SK-N-SH (cell line): ENCODE data around the gene CETN1. TPM values are rescaled to one million over a fixed set of nuclear protein-coding genes. Genes with fewer than 3 reads are reported as not detected.

Source experiments
- CTCF ChIA-PET: fragments of 300-600, 350-600 bp; formaldehyde crosslinking; extraction: SDS; loops from one replicate; lab custom pipeline; 2021; lab: Yijun Ruan, JAX
- POLR2A ChIA-PET: fragments of 350-600 bp; sonication (Branson Sonifier 250); formaldehyde crosslinking; extraction: SDS; loops from one replicate; lab custom pipeline; 2020; ENCODE audit warnings: antibody characterized with exemption, inconsistent platforms; lab: Yijun Ruan, JAX
- DNase-seq: peaks from one replicate; pipeline ENCODE4 v3.0.0; 2012
- H2AFZ ChIP-seq: fragments of 200-600 bp; sonication (generic); 2 replicates; pipeline ENCODE4 v1.8.1; 2016; ENCODE audit warnings: antibody characterized with exemption, mild to moderate bottlenecking, low read depth
- H3F3A ChIP-seq: fragments of 200-600 bp; sonication (generic); replicated peaks from 2 replicates; pipeline ENCODE3; 2016; ENCODE audit warnings: antibody characterized with exemption, mild to moderate bottlenecking; ENCODE audit not compliant: insufficient read depth
- H3K27ac ChIP-seq, 2 experiments: fragments of 200-500 bp in 1 of 2; fragments of 200-600 bp in 1 of 2; sonication (Bioruptor generic) in 1 of 2; sonication (generic), shearing (Covaris generic) in 1 of 2; 2 replicates each; pipeline versions ENCODE4 v1.5.1 to v1.6.1; 2014 to 2016; ENCODE audit warnings: low read depth in 2 of 2, inconsistent platforms in 1 of 2, low read length in 1 of 2, mild to moderate bottlenecking in 1 of 2, mixed read lengths in 1 of 2
- H3K27me3 ChIP-seq: fragments of 200-600 bp; sonication (generic), shearing (Covaris generic); 2 replicates; pipeline ENCODE4 v1.6.1; 2016; ENCODE audit warnings: mixed run types; ENCODE audit not compliant: insufficient read depth
- H3K36me3 ChIP-seq, 2 experiments: fragments of 200-500 bp in 1 of 2; fragments of 200-600 bp in 1 of 2; sonication (Bioruptor generic) in 1 of 2; sonication (generic) in 1 of 2; replicated peaks in 1 of 2; 2 replicates each; pipeline versions ENCODE3 to v1.5.1; 2014 to 2016; ENCODE audit warnings: low read length in 1 of 2, mild to moderate bottlenecking in 1 of 2; ENCODE audit not compliant: insufficient read depth in 2 of 2, control insufficient read depth in 1 of 2
- H3K4me1 ChIP-seq, 2 experiments: fragments of 200-500 bp in 1 of 2; fragments of 200-600 bp in 1 of 2; sonication (Bioruptor generic) in 1 of 2; sonication (generic), shearing (Covaris generic) in 1 of 2; 2 replicates each; pipeline versions ENCODE4 v1.5.1 to v1.6.1; 2014 to 2016; ENCODE audit warnings: low read depth in 1 of 2, low read length in 1 of 2, mixed run types in 1 of 2; ENCODE audit not compliant: insufficient read depth in 2 of 2, control insufficient read depth in 1 of 2
- H3K4me2 ChIP-seq: fragments of 200-600 bp; sonication (generic), shearing (Covaris generic); 2 replicates; pipeline ENCODE4 v1.6.1; 2017; ENCODE audit warnings: mixed run types
- H3K4me3 ChIP-seq, 2 experiments: fragments of 200-500 bp in 1 of 2; fragments of 200-600 bp in 1 of 2; sonication (Bioruptor generic) in 1 of 2; sonication (generic), shearing (Covaris generic) in 1 of 2; 2 replicates each; pipeline versions ENCODE4 v1.5.1 to v1.8.1; 2014 to 2016; ENCODE audit warnings: low read depth in 2 of 2, inconsistent platforms in 1 of 2, low read length in 1 of 2, mild to moderate bottlenecking in 1 of 2, mixed read lengths in 1 of 2, moderate library complexity in 1 of 2
- H3K79me2 ChIP-seq: fragments of 200-600 bp; sonication (generic); 2 replicates; pipeline ENCODE4 v1.8.1; 2017; ENCODE audit warnings: mild to moderate bottlenecking; ENCODE audit not compliant: insufficient read depth
- H3K9ac ChIP-seq: fragments of 200-600 bp; sonication (generic); 2 replicates; pipeline ENCODE4 v1.6.1; 2017; ENCODE audit warnings: mixed run types
- H3K9me2 ChIP-seq: fragments of 200-600 bp; sonication (generic); 2 replicates; pipeline ENCODE4 v1.6.1; 2017; ENCODE audit warnings: mixed run types
- H3K9me3 ChIP-seq: fragments of 200-600 bp; sonication (generic); 2 replicates; pipeline ENCODE4 v1.6.1; 2017; ENCODE audit warnings: mixed run types, mild to moderate bottlenecking, moderate library complexity
- H4K20me1 ChIP-seq: fragments of 200-600 bp; sonication (generic); 2 replicates; pipeline ENCODE4 v1.6.1; 2017; ENCODE audit warnings: mild to moderate bottlenecking, mixed run types; ENCODE audit not compliant: insufficient read depth
- ELF1 ChIP-seq: IDR thresholded peaks from 2 replicates; pipeline ENCODE4 v1.4.0; 2012
- EP300 ChIP-seq, 2 experiments: IDR thresholded peaks; 2 replicates each; pipeline versions ENCODE4 v1.4.0 to v1.6.1; 2012; ENCODE audit warnings: borderline replicate concordance in 1 of 2, low read depth in 1 of 2, low read length in 1 of 2
- FOXJ3 ChIP-seq: sonication (generic); formaldehyde crosslinking; IDR thresholded peaks from 2 replicates; pipeline ENCODE4 v1.5.1; 2020; ENCODE audit warnings: mild to moderate bottlenecking, missing genetic modification reagents
- GABPA ChIP-seq: IDR thresholded peaks from 2 replicates; pipeline ENCODE4 v1.4.0; 2012; ENCODE audit warnings: low read depth, mild to moderate bottlenecking
- MXI1 ChIP-seq: IDR thresholded peaks from 2 replicates; pipeline ENCODE4 v1.6.1; 2012; ENCODE audit warnings: mild to moderate bottlenecking, low read depth, low read length, improper control_type of control experiment
- RCOR1 ChIP-seq: fragments of 150-350 bp; IDR thresholded peaks from 2 replicates; pipeline ENCODE4 v1.6.1; 2017; ENCODE audit warnings: antibody characterized with exemption, low read length
- REST ChIP-seq: IDR thresholded peaks from 2 replicates; pipeline ENCODE4 v1.6.1; 2012; ENCODE audit warnings: mild to moderate bottlenecking, low read depth, low read length, moderate library complexity
- SIN3A ChIP-seq: IDR thresholded peaks from 2 replicates; pipeline ENCODE4 v1.6.1; 2012; ENCODE audit warnings: low read depth, mild to moderate bottlenecking, low read length, moderate library complexity, borderline replicate concordance
- YY1 ChIP-seq: IDR thresholded peaks from 2 replicates; pipeline ENCODE4 v1.4.0; 2012; ENCODE audit warnings: low read depth, mild to moderate bottlenecking
- WGBS: methylation state at CpG from one replicate; pipeline ENCODE4 v1.1.6; 2017; ENCODE audit warnings: low lambda C conversion rate; 5-methylcytosine and 5-hydroxymethylcytosine counted together
- polyA plus RNA-seq, 3 experiments: library from polyadenylated mRNA; depleted of rRNA; stranded (reverse); fragments of >200 nt; gene quantifications; 2 replicates each; pipeline ENCODE4 v1.2.3, GENCODE V29; 2012
- TF ChIP-seq, protein P1 (sequence below): IDR thresholded peaks from 2 replicates; pipeline ENCODE4; 2012
- TF ChIP-seq, protein P2 (sequence below): IDR thresholded peaks from 2 replicates; pipeline ENCODE4 v1.4.0; 2012; ENCODE audit warnings: low read depth

Gene CETN1
- polyA plus RNA-seq, 1 of the 3 experiments (the other 2 are of a cell fraction) = not detected

DNA sequence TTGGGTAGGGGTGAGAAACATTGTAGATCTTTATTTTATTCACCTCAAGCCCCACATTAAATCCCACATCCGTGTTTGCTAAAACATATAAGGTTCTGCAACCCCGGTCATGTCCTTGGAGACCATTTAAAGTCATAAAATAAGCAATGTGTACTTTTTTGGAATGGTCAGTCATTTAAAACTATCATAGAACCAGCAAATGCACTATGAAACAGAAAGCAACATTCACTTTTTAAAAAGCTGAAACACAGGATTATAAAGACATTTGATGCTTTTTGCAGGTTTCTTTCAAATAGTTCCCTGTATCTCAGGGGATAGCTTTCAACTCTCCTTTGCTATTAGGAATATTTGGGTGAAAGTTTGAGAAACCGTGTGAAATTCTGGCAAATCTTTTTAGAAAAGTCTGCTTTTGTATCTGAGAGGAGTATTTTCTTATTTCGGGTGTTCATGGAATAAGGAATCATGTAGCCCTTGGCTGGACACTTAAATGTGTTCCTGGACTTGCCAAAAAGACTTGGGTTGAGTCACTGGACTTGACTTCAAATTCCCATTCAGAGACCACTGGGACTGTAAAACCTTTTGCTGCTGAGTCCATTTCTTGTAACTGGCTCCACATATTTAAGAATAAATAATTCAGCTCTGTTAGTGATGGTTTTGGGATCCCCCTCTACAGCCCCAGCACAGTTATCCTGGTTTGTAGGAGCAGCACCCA lies 5.9 kb upstream of the CETN1 start:
- Histone ChIP-seq H2AFZ (no peak overlapping the region), H3K36me3 (no peaks in the 10 kb centered on the region), H3K79me2 (no peaks in the 10 kb centered on the region)
- TF ChIP-seq ELF1 = no peak
- TF ChIP-seq YY1 = no peak
- no peak for TF ChIP-seq MXI1
- TF ChIP-seq, protein P1, sequence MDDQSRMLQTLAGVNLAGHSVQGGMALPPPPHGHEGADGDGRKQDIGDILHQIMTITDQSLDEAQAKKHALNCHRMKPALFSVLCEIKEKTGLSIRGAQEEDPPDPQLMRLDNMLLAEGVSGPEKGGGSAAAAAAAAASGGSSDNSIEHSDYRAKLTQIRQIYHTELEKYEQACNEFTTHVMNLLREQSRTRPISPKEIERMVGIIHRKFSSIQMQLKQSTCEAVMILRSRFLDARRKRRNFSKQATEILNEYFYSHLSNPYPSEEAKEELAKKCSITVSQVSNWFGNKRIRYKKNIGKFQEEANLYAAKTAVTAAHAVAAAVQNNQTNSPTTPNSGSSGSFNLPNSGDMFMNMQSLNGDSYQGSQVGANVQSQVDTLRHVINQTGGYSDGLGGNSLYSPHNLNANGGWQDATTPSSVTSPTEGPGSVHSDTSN = no peak
- no peak for TF ChIP-seq FOXJ3
- no peak for TF ChIP-seq EP300 (IDR thresholded peaks at IDR 0.05; ENCODE audit: borderline replicate concordance in 1 of 2, low read depth in 1 of 2, low read length in 1 of 2)
- TF ChIP-seq GABPA = no peak
- TF ChIP-seq SIN3A = no peak
- no peak for TF ChIP-seq REST
- TF ChIP-seq RCOR1 = no peak
- TF ChIP-seq, protein P2, sequence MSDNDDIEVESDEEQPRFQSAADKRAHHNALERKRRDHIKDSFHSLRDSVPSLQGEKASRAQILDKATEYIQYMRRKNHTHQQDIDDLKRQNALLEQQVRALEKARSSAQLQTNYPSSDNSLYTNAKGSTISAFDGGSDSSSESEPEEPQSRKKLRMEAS = no peak
- TF ChIP-seq, all 33 proteins: peak for 0
- Histone ChIP-seq H3K9me2 (no peaks in the 10 kb centered on the region), H3K4me3 (no peak overlapping the region), H3K9me3 (no peaks in the 10 kb centered on the region), H3K9ac (no peak overlapping the region), H3K4me2 (no peak overlapping the region), H3F3A (no peaks in the 10 kb centered on the region), H3K4me1 (no peaks in the 10 kb centered on the region), H3K27ac (no peak overlapping the region), H3K27me3 (peaks cover 14% of the 10 kb centered on the region; the same call in 1 of the 2 replicates), H4K20me1 (no peaks in the 10 kb centered on the region)
- CTCF ChIA-PET = interaction anchor here (0.6 to 1.7 kb wide), 4 partner anchors 10 to 78 kb away, joined by 3 to 4 read pairs (median 4); no protein-coding TSS in a partner anchor
- DNase-seq = no peak
- 22% methylated on average over 4 of the region's 4 CpGs for WGBS
- POLR2A ChIA-PET = no interaction called here
